Stimulated activated CD8-positive, alpha-beta memory T cell treated with anti-CD3 and anti-CD28 coated beads, Interleukin-7, amount 100 ng/mL, for 24 hours (primary cell): Measurements from ENCODE around the gene KRTAP17-1.
"Not testable (repeated sequence)": the region's sequence is repeated elsewhere in the genome, so short reads cannot be mapped to it uniquely, and the experiment has no call there.

ENCODE experiments used
- DNase-seq: peaks from one replicate; pipeline ENCODE4 v3.0.0-alpha.2; 2020; ENCODE audit warnings: low read depth

Gene KRTAP17-1

GRCh38 chr17:41302981-41303380, 12.5 kb downstream of the KRTAP17-1 start:
- DNase-seq = no peak

- no peak for DNase-seq
These were observed 13.3 kb downstream of the KRTAP17-1 start, which contains the start of gene KRTAP29-1 for GRCh38 chr17:41301916-41302901. Gene KRTAP29-1, minus strand, starts transcription at chr17:41302851. Its CDS starts 0 bp downstream, at chr17:41302851.

- no peak for DNase-seq
These were observed 14.2 kb downstream of the KRTAP17-1 start for GRCh38 chr17:41301204-41301790.

GRCh38 chr17:41298458-41299135, 16.9 kb downstream of the KRTAP17-1 start:
- no peak for DNase-seq

- DNase-seq = no peak
These were observed 18.7 kb downstream of the KRTAP17-1 start for GRCh38 chr17:41296846-41297245.

GRCh38 chr17:41294016-41294415, 21.5 kb downstream of the KRTAP17-1 start:
- DNase-seq = no peak

GRCh38 chr17:41287050-41287449, 28.5 kb downstream of the KRTAP17-1 start:
- DNase-seq = no peak

- DNase-seq = no peak
These were observed 31.0 kb downstream of the KRTAP17-1 start for GRCh38 chr17:41284546-41284945.

- DNase-seq = no peak
These were observed 31.5 kb downstream of the KRTAP17-1 start for GRCh38 chr17:41284043-41284442.

- no peak for DNase-seq
These were observed 37.1 kb downstream of the KRTAP17-1 start for GRCh38 chr17:41278176-41278955.

- not testable (repeated sequence) for DNase-seq
These were observed 39.8 kb downstream of the KRTAP17-1 start, which contains the start of gene KRTAP9-7 for GRCh38 chr17:41275648-41276190. Gene KRTAP9-7, plus strand, starts transcription at chr17:41275698. Its CDS starts 0 bp downstream, at chr17:41275698.

- DNase-seq = no peak
These were observed 43.7 kb downstream of the KRTAP17-1 start for GRCh38 chr17:41271858-41272257.

- DNase-seq = not testable (repeated sequence)
These were observed 44.2 kb downstream of the KRTAP17-1 start for GRCh38 chr17:41271323-41271722.

- DNase-seq = no peak
These were observed 47.8 kb downstream of the KRTAP17-1 start for GRCh38 chr17:41267711-41268110.

- DNase-seq = no peak
These were observed 50.4 kb downstream of the KRTAP17-1 start, which contains the start of gene KRTAP9-6 for GRCh38 chr17:41265078-41265477. Gene KRTAP9-6, plus strand, starts transcription at chr17:41265378. Its CDS starts 0 bp downstream, at chr17:41265378.
